GM19193 (cell line): ENCODE measurements around the gene DHX8.

Experiments
- POLR2A ChIP-seq: IDR thresholded peaks from 4 replicates; pipeline ENCODE4 v1.6.1; 2011; ENCODE audit not compliant: insufficient read depth, insufficient read length; ENCODE audit errors: extremely low read depth

DHX8 gene

GRCh38 chr17:43574896-43575525 is 91.2 kb downstream of the DHX8 start:
- TF ChIP-seq POLR2A: no peak
